SK-N-SH (cell line): ENCODE data around the gene TFPI2. TPM values are rescaled to one million over a fixed set of nuclear protein-coding genes. Genes with fewer than 3 reads are reported as not detected.

Experiments
- CTCF ChIA-PET: fragments of 300-600, 350-600 bp; formaldehyde crosslinking; extraction: SDS; loops from one replicate; lab custom pipeline; 2021; lab: Yijun Ruan, JAX
- POLR2A ChIA-PET: fragments of 350-600 bp; sonication (Branson Sonifier 250); formaldehyde crosslinking; extraction: SDS; loops from one replicate; lab custom pipeline; 2020; ENCODE audit warnings: antibody characterized with exemption, inconsistent platforms; lab: Yijun Ruan, JAX
- DNase-seq: peaks from one replicate; pipeline ENCODE4 v3.0.0; 2012
- H2AFZ ChIP-seq: fragments of 200-600 bp; sonication (generic); 2 replicates; pipeline ENCODE4 v1.8.1; 2016; ENCODE audit warnings: antibody characterized with exemption, mild to moderate bottlenecking, low read depth
- H3F3A ChIP-seq: fragments of 200-600 bp; sonication (generic); replicated peaks from 2 replicates; pipeline ENCODE3; 2016; ENCODE audit warnings: antibody characterized with exemption, mild to moderate bottlenecking; ENCODE audit not compliant: insufficient read depth
- H3K27ac ChIP-seq, 2 experiments: fragments of 200-500 bp in 1 of 2; fragments of 200-600 bp in 1 of 2; sonication (Bioruptor generic) in 1 of 2; sonication (generic), shearing (Covaris generic) in 1 of 2; 2 replicates each; pipeline versions ENCODE4 v1.5.1 to v1.6.1; 2014 to 2016; ENCODE audit warnings: low read depth in 2 of 2, inconsistent platforms in 1 of 2, low read length in 1 of 2, mild to moderate bottlenecking in 1 of 2, mixed read lengths in 1 of 2
- H3K27me3 ChIP-seq: fragments of 200-600 bp; sonication (generic), shearing (Covaris generic); 2 replicates; pipeline ENCODE4 v1.6.1; 2016; ENCODE audit warnings: mixed run types; ENCODE audit not compliant: insufficient read depth
- H3K36me3 ChIP-seq, 2 experiments: fragments of 200-500 bp in 1 of 2; fragments of 200-600 bp in 1 of 2; sonication (Bioruptor generic) in 1 of 2; sonication (generic) in 1 of 2; replicated peaks in 1 of 2; 2 replicates each; pipeline versions ENCODE3 to v1.5.1; 2014 to 2016; ENCODE audit warnings: low read length in 1 of 2, mild to moderate bottlenecking in 1 of 2; ENCODE audit not compliant: insufficient read depth in 2 of 2, control insufficient read depth in 1 of 2
- H3K4me1 ChIP-seq, 2 experiments: fragments of 200-500 bp in 1 of 2; fragments of 200-600 bp in 1 of 2; sonication (Bioruptor generic) in 1 of 2; sonication (generic), shearing (Covaris generic) in 1 of 2; 2 replicates each; pipeline versions ENCODE4 v1.5.1 to v1.6.1; 2014 to 2016; ENCODE audit warnings: low read depth in 1 of 2, low read length in 1 of 2, mixed run types in 1 of 2; ENCODE audit not compliant: insufficient read depth in 2 of 2, control insufficient read depth in 1 of 2
- H3K4me2 ChIP-seq: fragments of 200-600 bp; sonication (generic), shearing (Covaris generic); 2 replicates; pipeline ENCODE4 v1.6.1; 2017; ENCODE audit warnings: mixed run types
- H3K4me3 ChIP-seq, 2 experiments: fragments of 200-500 bp in 1 of 2; fragments of 200-600 bp in 1 of 2; sonication (Bioruptor generic) in 1 of 2; sonication (generic), shearing (Covaris generic) in 1 of 2; 2 replicates each; pipeline versions ENCODE4 v1.5.1 to v1.8.1; 2014 to 2016; ENCODE audit warnings: low read depth in 2 of 2, inconsistent platforms in 1 of 2, low read length in 1 of 2, mild to moderate bottlenecking in 1 of 2, mixed read lengths in 1 of 2, moderate library complexity in 1 of 2
- H3K79me2 ChIP-seq: fragments of 200-600 bp; sonication (generic); 2 replicates; pipeline ENCODE4 v1.8.1; 2017; ENCODE audit warnings: mild to moderate bottlenecking; ENCODE audit not compliant: insufficient read depth
- H3K9ac ChIP-seq: fragments of 200-600 bp; sonication (generic); 2 replicates; pipeline ENCODE4 v1.6.1; 2017; ENCODE audit warnings: mixed run types
- H3K9me2 ChIP-seq: fragments of 200-600 bp; sonication (generic); 2 replicates; pipeline ENCODE4 v1.6.1; 2017; ENCODE audit warnings: mixed run types
- H3K9me3 ChIP-seq: fragments of 200-600 bp; sonication (generic); 2 replicates; pipeline ENCODE4 v1.6.1; 2017; ENCODE audit warnings: mixed run types, mild to moderate bottlenecking, moderate library complexity
- H4K20me1 ChIP-seq: fragments of 200-600 bp; sonication (generic); 2 replicates; pipeline ENCODE4 v1.6.1; 2017; ENCODE audit warnings: mild to moderate bottlenecking, mixed run types; ENCODE audit not compliant: insufficient read depth
- CHD2 ChIP-seq: fragments of 150-350 bp; IDR thresholded peaks from 2 replicates; pipeline ENCODE4 v1.6.1; 2018; ENCODE audit warnings: low read length; ENCODE audit not compliant: partially characterized antibody
- CTCF ChIP-seq: fragments of 200-600 bp; sonication (generic); IDR thresholded peaks from 2 replicates; pipeline ENCODE4 v1.6.1; 2017; ENCODE audit warnings: antibody characterized with exemption, mild to moderate bottlenecking, moderate library complexity
- ELF1 ChIP-seq: IDR thresholded peaks from 2 replicates; pipeline ENCODE4 v1.4.0; 2012
- EP300 ChIP-seq, 2 experiments: IDR thresholded peaks; 2 replicates each; pipeline versions ENCODE4 v1.4.0 to v1.6.1; 2012; ENCODE audit warnings: borderline replicate concordance in 1 of 2, low read depth in 1 of 2, low read length in 1 of 2
- EZH2phosphoT487 ChIP-seq: fragments of 200-600 bp; sonication (generic); IDR thresholded peaks from 2 replicates; pipeline ENCODE4 v1.6.1; 2017; ENCODE audit warnings: low read depth, mixed run types, mild to moderate bottlenecking, antibody characterized with exemption, moderate library complexity, borderline replicate concordance
- FOSL2 ChIP-seq: IDR thresholded peaks from 2 replicates; pipeline ENCODE4 v1.4.0; 2012; ENCODE audit warnings: low read depth, mild to moderate bottlenecking, moderate library complexity, borderline replicate concordance
- FOXM1 ChIP-seq: IDR thresholded peaks from 2 replicates; pipeline ENCODE4 v1.4.0; 2012; ENCODE audit warnings: low read depth, mild to moderate bottlenecking
- JUND ChIP-seq: IDR thresholded peaks from 2 replicates; pipeline ENCODE4 v1.4.0; 2012
- NFIC ChIP-seq: IDR thresholded peaks from 2 replicates; pipeline ENCODE4 v1.4.0; 2012; ENCODE audit warnings: borderline replicate concordance
- NRF1 ChIP-seq: IDR thresholded peaks from 2 replicates; pipeline ENCODE4 v1.6.1; 2012; ENCODE audit warnings: low read depth, mild to moderate bottlenecking, low read length
- RAD21 ChIP-seq: IDR thresholded peaks from 2 replicates; pipeline ENCODE4 v1.6.1; 2012; ENCODE audit warnings: mild to moderate bottlenecking, low read length
- RCOR1 ChIP-seq: fragments of 150-350 bp; IDR thresholded peaks from 2 replicates; pipeline ENCODE4 v1.6.1; 2017; ENCODE audit warnings: antibody characterized with exemption, low read length
- REST ChIP-seq: IDR thresholded peaks from 2 replicates; pipeline ENCODE4 v1.6.1; 2012; ENCODE audit warnings: mild to moderate bottlenecking, low read depth, low read length, moderate library complexity
- RFX5 ChIP-seq: IDR thresholded peaks from 2 replicates; pipeline ENCODE4 v1.6.1; 2012; ENCODE audit warnings: mild to moderate bottlenecking, improper control_type of control experiment, low read length
- RXRA ChIP-seq: IDR thresholded peaks from 2 replicates; pipeline ENCODE4 v1.4.0; 2012; ENCODE audit warnings: low read depth, mild to moderate bottlenecking, borderline replicate concordance
- SMC3 ChIP-seq: IDR thresholded peaks from 2 replicates; pipeline ENCODE4 v1.6.1; 2012; ENCODE audit warnings: low read depth, low read length, improper control_type of control experiment
- TCF12 ChIP-seq: IDR thresholded peaks from 2 replicates; pipeline ENCODE4 v1.4.0; 2012
- TEAD4 ChIP-seq: IDR thresholded peaks from 2 replicates; pipeline ENCODE4 v1.4.0; 2012; ENCODE audit warnings: mild to moderate bottlenecking, borderline replicate concordance; ENCODE audit not compliant: insufficient read depth
- USF2 ChIP-seq: fragments of 150-350 bp; IDR thresholded peaks from 2 replicates; pipeline ENCODE4 v1.6.1; 2017; ENCODE audit warnings: antibody characterized with exemption, low read length, low read depth, borderline replicate concordance
- YY1 ChIP-seq: IDR thresholded peaks from 2 replicates; pipeline ENCODE4 v1.4.0; 2012; ENCODE audit warnings: low read depth, mild to moderate bottlenecking
- WGBS: methylation state at CpG from one replicate; pipeline ENCODE4 v1.1.6; 2017; ENCODE audit warnings: low lambda C conversion rate; 5-methylcytosine and 5-hydroxymethylcytosine counted together
- polyA plus RNA-seq, 3 experiments: library from polyadenylated mRNA; depleted of rRNA; stranded (reverse); fragments of >200 nt; gene quantifications; 2 replicates each; pipeline ENCODE4 v1.2.3, GENCODE V29; 2012

The TFPI2 gene
- polyA plus RNA-seq, 1 of the 3 experiments (the other 2 are of a cell fraction) = 17.7 TPM

- H3F3A ChIP-seq = no peaks in the 10 kb centered on the region
- no peaks in the 10 kb centered on the region for H3K9me3 ChIP-seq
- POLR2A ChIA-PET = no interaction called here
- H3K27ac ChIP-seq = no peak overlapping the region
- DNase-seq = no peak
- no peak overlapping the region for H3K4me3 ChIP-seq
- H3K79me2 ChIP-seq = no peaks in the 10 kb centered on the region
- peaks cover 0 to 3% of the 10 kb centered on the region in 2 experiments; a peak in 2 of 4 replicates for H3K4me1 ChIP-seq
- no peak overlapping the region for H3K9ac ChIP-seq
- CTCF ChIA-PET = interaction anchor here (0.9 kb wide), 1 partner anchor 7 kb away, joined by 3 read pairs; the partner anchor contains the start of gene TFPI2
- H4K20me1 ChIP-seq = no peaks in the 10 kb centered on the region
- TF ChIP-seq USF2 (no peak), YY1 (no peak), EZH2phosphoT487 (no peak), JUND (no peak), TCF12 (no peak), FOSL2 (no peak), SMC3 (no peak), ELF1 (no peak), RXRA (no peak), RCOR1 (no peak), RFX5 (no peak), CHD2 (no peak), TEAD4 (no peak), FOXM1 (no peak), NFIC (no peak), CTCF (no peak), REST (no peak), RAD21 (no peak), EP300 (IDR thresholded peaks at IDR 0.05; ENCODE audit: borderline replicate concordance in 1 of 2, low read depth in 1 of 2, low read length in 1 of 2) (no peak), NRF1 (no peak)
- TF ChIP-seq, all 33 proteins: peak for 0
- H3K36me3 ChIP-seq = no peaks in the 10 kb centered on the region
- no peaks in the 10 kb centered on the region for H3K9me2 ChIP-seq
- H2AFZ ChIP-seq = no peak overlapping the region
- H3K27me3 ChIP-seq = no peaks in the 10 kb centered on the region
- H3K4me2 ChIP-seq = no peak overlapping the region
- 71% methylated on average over 2 of the region's 2 CpGs for WGBS
Measured at GRCh38 chr7:93897680-93898079, 7.1 kb upstream of the TFPI2 start.
